Measurements from ENCODE around the gene CCS.
A peak's percentile ranks its signal among the peaks of the same experiment; 100 is the strongest.

Gene CCS

GRCh38 chr11:66646828-66647227 lies 53.8 kb downstream of the CCS start:
- TF ChIP-seq FOXP2 (optimal IDR thresholded peaks at IDR 0.05; ENCODE audit: control extremely low read depth, extremely low read length, insufficient read depth), result no peak
- TF ChIP-seq EZH2 (IDR thresholded peaks at IDR 0.05), result no peak
- no peak for TF ChIP-seq POLR2AphosphoS5 (IDR thresholded peaks at IDR 0.05; ENCODE audit: borderline replicate concordance, low read depth, low read length)
- H3K27ac ChIP-seq, result no peak overlapping the region
- peaks cover 87% of the 10 kb centered on the region for H3K36me3 ChIP-seq (ENCODE audit: insufficient read depth, low read length)
- no peak for DNase-seq (ENCODE audit: low read depth, low spot score)
- H3K9me3 ChIP-seq (ENCODE audit: low read depth, low read length), result no peaks in the 10 kb centered on the region
- no peak overlapping the region for H3K9ac ChIP-seq (ENCODE audit: insufficient read length)
- no peak overlapping the region for H3K4me3 ChIP-seq

GRCh38 chr11:66649903-66650302 lies 56.9 kb downstream of the CCS start:
- Histone ChIP-seq H3K4me3 (no peak overlapping the region), H3K9me3 (ENCODE audit: low read depth, low read length) (no peaks in the 10 kb centered on the region), H3K27ac (no peak overlapping the region), H3K36me3 (ENCODE audit: insufficient read depth, low read length) (peaks cover 75% of the 10 kb centered on the region), H3K9ac (ENCODE audit: insufficient read length) (no peak overlapping the region)
- TF ChIP-seq POLR2AphosphoS5 (IDR thresholded peaks at IDR 0.05; ENCODE audit: borderline replicate concordance, low read depth, low read length) (no peak; the same call in 1 of the 2 replicates), FOXP2 (optimal IDR thresholded peaks at IDR 0.05; ENCODE audit: control extremely low read depth, extremely low read length, insufficient read depth) (no peak), EZH2 (IDR thresholded peaks at IDR 0.05) (no peak)
- DNase-seq (ENCODE audit: low read depth, low spot score), result no peak

GRCh38 chr11:66651016-66651415 lies 58.0 kb downstream of the CCS start:
- no peak for TF ChIP-seq FOXP2 (optimal IDR thresholded peaks at IDR 0.05; ENCODE audit: control extremely low read depth, extremely low read length, insufficient read depth)
- TF ChIP-seq POLR2AphosphoS5 (IDR thresholded peaks at IDR 0.05; ENCODE audit: borderline replicate concordance, low read depth, low read length), result peak; percentile 29; the same call in 1 of the 2 replicates
- no peak for TF ChIP-seq EZH2 (IDR thresholded peaks at IDR 0.05)
- peaks cover 71% of the 10 kb centered on the region for H3K36me3 ChIP-seq (ENCODE audit: insufficient read depth, low read length)

GRCh38 chr11:66652651-66653050 lies 59.7 kb downstream of the CCS start:
- no peak for TF ChIP-seq FOXP2 (optimal IDR thresholded peaks at IDR 0.05; ENCODE audit: control extremely low read depth, extremely low read length, insufficient read depth)
- TF ChIP-seq EZH2 (IDR thresholded peaks at IDR 0.05), result no peak
- no peak for TF ChIP-seq POLR2AphosphoS5 (IDR thresholded peaks at IDR 0.05; ENCODE audit: borderline replicate concordance, low read depth, low read length)
- no peaks in the 10 kb centered on the region for H3K9me3 ChIP-seq (ENCODE audit: low read depth, low read length)
- no peak overlapping the region for H3K27ac ChIP-seq
- no peak for DNase-seq (ENCODE audit: low read depth, low spot score)
- peaks cover 64% of the 10 kb centered on the region for H3K36me3 ChIP-seq (ENCODE audit: insufficient read depth, low read length)
- no peak overlapping the region for H3K4me3 ChIP-seq
- no peak overlapping the region for H3K9ac ChIP-seq (ENCODE audit: insufficient read length)

More at GRCh38 chr11:66651016-66651415, 58.0 kb downstream of the CCS start:
- no peak overlapping the region for H3K9ac ChIP-seq (ENCODE audit: insufficient read length)
- no peaks in the 10 kb centered on the region for H3K9me3 ChIP-seq (ENCODE audit: low read depth, low read length)
- no peak for DNase-seq (ENCODE audit: low read depth, low spot score)
- no peak overlapping the region for H3K27ac ChIP-seq
- no peak overlapping the region for H3K4me3 ChIP-seq

- Histone ChIP-seq H3K9ac (ENCODE audit: insufficient read length) (no peak overlapping the region), H3K36me3 (ENCODE audit: insufficient read depth, low read length) (peaks cover 64% of the 10 kb centered on the region), H3K27ac (no peak overlapping the region), H3K4me3 (no peak overlapping the region), H3K9me3 (ENCODE audit: low read depth, low read length) (no peaks in the 10 kb centered on the region)
- DNase-seq (ENCODE audit: low read depth, low spot score), result no peak
- TF ChIP-seq FOXP2 (optimal IDR thresholded peaks at IDR 0.05; ENCODE audit: control extremely low read depth, extremely low read length, insufficient read depth) (no peak), POLR2AphosphoS5 (IDR thresholded peaks at IDR 0.05; ENCODE audit: borderline replicate concordance, low read depth, low read length) (no peak), EZH2 (IDR thresholded peaks at IDR 0.05) (no peak)
These were observed 60.1 kb downstream of the CCS start for GRCh38 chr11:66653123-66653522.

Measured in SK-N-MC (cell line).